Neural cell (in vitro differentiated cells): ENCODE data around the gene SRRM5. TPM values are rescaled to one million over a fixed set of nuclear protein-coding genes. Genes with fewer than 3 reads are reported as not detected.

ENCODE experiments used
- H2AFZ ChIP-seq: fragments of 200-600, 300-800 bp; sonication (generic), shearing (Covaris generic); 2 replicates; pipeline ENCODE4 v1.6.0; 2014; ENCODE audit warnings: low read depth, mild to moderate bottlenecking, antibody characterized with exemption, low read length, moderate library complexity
- H3F3A ChIP-seq: fragments of 200-600 bp; shearing (Covaris generic); 2 replicates; pipeline ENCODE4 v1.6.1; 2016; ENCODE audit warnings: mild to moderate bottlenecking, moderate library complexity, mixed read lengths, antibody characterized with exemption, low read length; ENCODE audit not compliant: insufficient read depth, poor library complexity, severe bottlenecking
- H3K27ac ChIP-seq: fragments of 200-600, 300-800 bp; sonication (generic), shearing (Covaris generic); 2 replicates; pipeline ENCODE4 v1.5.1; 2014; ENCODE audit warnings: mild to moderate bottlenecking, low read length, moderate library complexity
- H3K27me3 ChIP-seq: fragments of 300-800, 200-600 bp; sonication (generic), shearing (Covaris generic); 2 replicates; pipeline ENCODE4 v1.6.0; 2014; ENCODE audit warnings: mild to moderate bottlenecking, low read depth, low read length, moderate library complexity; ENCODE audit not compliant: insufficient read depth
- H3K36me3 ChIP-seq: fragments of 300-800, 200-600 bp; sonication (generic), shearing (Covaris generic); 2 replicates; pipeline ENCODE4 v1.5.1; 2014; ENCODE audit warnings: mild to moderate bottlenecking, antibody characterized with exemption, low read length, moderate library complexity; ENCODE audit not compliant: insufficient read depth
- H3K4me2 ChIP-seq: fragments of 300-800, 200-600 bp; sonication (generic), shearing (Covaris generic); 2 replicates; pipeline ENCODE4 v1.6.0; 2014; ENCODE audit warnings: mild to moderate bottlenecking, low read length
- H3K4me3 ChIP-seq: fragments of 300-800, 200-600 bp; sonication (generic), shearing (Covaris generic); 2 replicates; pipeline ENCODE4 v1.5.1; 2014; ENCODE audit warnings: mild to moderate bottlenecking, low read length, moderate library complexity
- H3K79me2 ChIP-seq: fragments of 200-600 bp; shearing (Covaris generic); replicated peaks from 2 replicates; pipeline ENCODE4 v1.6.0; 2014; ENCODE audit warnings: mild to moderate bottlenecking, low read length, moderate library complexity; ENCODE audit not compliant: insufficient read depth
- H3K9ac ChIP-seq: fragments of 300-800, 200-600 bp; sonication (generic), shearing (Covaris generic); 2 replicates; pipeline ENCODE4 v1.6.1; 2016; ENCODE audit warnings: mild to moderate bottlenecking, low read length, mixed read lengths
- H3K9me2 ChIP-seq: fragments of 200-600 bp; shearing (Covaris generic); 2 replicates; pipeline ENCODE4 v1.6.1; 2016; ENCODE audit warnings: mild to moderate bottlenecking, low read length, mixed read lengths; ENCODE audit not compliant: insufficient read depth
- H3K9me3 ChIP-seq: fragments of 200-600, 300-800 bp; sonication (generic), shearing (Covaris generic); 2 replicates; pipeline ENCODE4 v1.6.1; 2016; ENCODE audit warnings: mild to moderate bottlenecking, mixed run types, low read length, moderate library complexity, mixed read lengths
- H4K20me1 ChIP-seq: fragments of 200-600 bp; shearing (Covaris generic); 2 replicates; pipeline ENCODE4 v1.6.1; 2016; ENCODE audit warnings: mild to moderate bottlenecking, mixed run types; ENCODE audit not compliant: insufficient read depth
- CTCF ChIP-seq: fragments of 450-650 bp; IDR thresholded peaks from 2 replicates; pipeline ENCODE4 v1.5.1; 2014; ENCODE audit warnings: antibody characterized with exemption, mild to moderate bottlenecking, moderate library complexity; ENCODE audit not compliant: poor library complexity, severe bottlenecking
- EP300 ChIP-seq: fragments of 450-650 bp; conservative IDR thresholded peaks from 2 replicates; pipeline ENCODE4 v1.6.1; 2014; ENCODE audit warnings: antibody characterized with exemption, mild to moderate bottlenecking, moderate library complexity; ENCODE audit not compliant: poor library complexity, severe bottlenecking
- EZH2 ChIP-seq: fragments of 200-600, 300-800 bp; shearing (Covaris generic), sonication (generic); IDR thresholded peaks from 2 replicates; pipeline ENCODE4 v1.6.1; 2014; ENCODE audit warnings: antibody characterized with exemption, low read length, borderline replicate concordance, mild to moderate bottlenecking; ENCODE audit not compliant: insufficient read depth, poor library complexity, severe bottlenecking
- MXI1 ChIP-seq: fragments of 450-650 bp; conservative IDR thresholded peaks from 2 replicates; pipeline ENCODE4 v1.6.1; 2014; ENCODE audit warnings: antibody characterized with exemption, mild to moderate bottlenecking; ENCODE audit not compliant: poor library complexity, severe bottlenecking
- POLR2AphosphoS5 ChIP-seq: IDR thresholded peaks from 2 replicates; pipeline ENCODE4 v1.6.1; 2012
- RAD21 ChIP-seq: fragments of 450-650 bp; conservative IDR thresholded peaks from 2 replicates; pipeline ENCODE4 v1.6.1; 2014; ENCODE audit warnings: antibody characterized with exemption, mild to moderate bottlenecking, moderate library complexity
- REST ChIP-seq: IDR thresholded peaks from 2 replicates; pipeline ENCODE4 v1.6.1; 2012; ENCODE audit warnings: borderline replicate concordance
- SMC3 ChIP-seq: fragments of 450-650 bp; conservative IDR thresholded peaks from 2 replicates; pipeline ENCODE4 v1.6.1; 2014; ENCODE audit warnings: antibody characterized with exemption, mild to moderate bottlenecking, moderate library complexity; ENCODE audit not compliant: poor library complexity
- TAF1 ChIP-seq: IDR thresholded peaks from 2 replicates; pipeline ENCODE4 v1.6.1; 2012; ENCODE audit warnings: low read depth
- polyA plus RNA-seq: library from polyadenylated mRNA; depleted of rRNA; stranded (reverse); fragments of >200 nt; gene quantifications from 2 replicates; pipeline ENCODE4 v1.2.3, GENCODE V29; 2014

The SRRM5 gene
- polyA plus RNA-seq, 1 donor from 2014 or later = not detected

- Histone ChIP-seq H3K4me3 (no peak overlapping the region), H3K27me3 (no peaks in the 10 kb centered on the region), H4K20me1 (peaks cover 4% of the 10 kb centered on the region), H3K79me2 (peaks cover 36% of the 10 kb centered on the region), H3K9ac (no peak overlapping the region), H3K9me3 (no peaks in the 10 kb centered on the region), H3F3A (no peaks in the 10 kb centered on the region), H2AFZ (no peak overlapping the region), H3K36me3 (peaks cover 5% of the 10 kb centered on the region), H3K9me2 (no peaks in the 10 kb centered on the region), H3K4me2 (no peak overlapping the region), H3K27ac (no peak overlapping the region)
- TF ChIP-seq RAD21 (no peak), POLR2AphosphoS5 (no peak)
These were observed 1.4 kb upstream of the SRRM5 start for GRCh38 chr19:43610493-43610892.

GRCh38 chr19:43612374-43612773 lies 486 bp downstream of the SRRM5 start:
- H3K9me3 ChIP-seq = no peaks in the 10 kb centered on the region
- H4K20me1 ChIP-seq = peaks cover 4% of the 10 kb centered on the region
- TF ChIP-seq TAF1 = no peak
- TF ChIP-seq EZH2 = no peak
- TF ChIP-seq POLR2AphosphoS5 = no peak
- TF ChIP-seq EP300 = no peak
- no peak for TF ChIP-seq MXI1
- TF ChIP-seq REST = no peak
- TF ChIP-seq SMC3 = no peak
- TF ChIP-seq CTCF = no peak
- no peak for TF ChIP-seq RAD21
- H2AFZ ChIP-seq = no peak overlapping the region
- H3K9me2 ChIP-seq = no peaks in the 10 kb centered on the region
- no peak overlapping the region for H3K9ac ChIP-seq
- H3K79me2 ChIP-seq = peaks cover 55% of the 10 kb centered on the region
- H3K27me3 ChIP-seq = no peaks in the 10 kb centered on the region
- H3K4me3 ChIP-seq = no peak overlapping the region
- H3K4me2 ChIP-seq = no peak overlapping the region
- H3F3A ChIP-seq = no peaks in the 10 kb centered on the region
- peaks cover 5% of the 10 kb centered on the region for H3K36me3 ChIP-seq
- no peak overlapping the region for H3K27ac ChIP-seq

DNA sequence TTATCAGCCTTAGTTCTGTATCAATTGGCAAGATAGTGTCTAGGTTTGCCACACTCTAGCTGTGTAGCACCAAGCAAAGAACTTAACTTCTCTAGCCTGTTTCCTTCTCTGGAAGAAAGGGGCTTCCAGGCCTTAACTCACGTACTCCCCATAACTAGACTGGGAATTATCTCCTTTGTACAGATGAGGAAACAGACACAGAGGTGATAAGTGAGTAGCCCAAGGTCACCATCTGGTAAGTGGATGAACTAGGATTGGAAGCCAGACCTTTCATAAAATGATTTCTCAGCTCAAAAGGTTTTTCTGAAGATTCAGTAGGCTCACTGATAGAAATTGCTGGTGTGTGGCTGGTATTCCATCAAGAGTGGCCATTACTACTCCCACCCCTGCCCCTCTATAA lies 4.4 kb downstream of the SRRM5 start:
- Histone ChIP-seq H3K9me3 (no peaks in the 10 kb centered on the region), H3K9ac (no peak overlapping the region), H3K4me3 (no peak overlapping the region), H4K20me1 (peaks cover 4% of the 10 kb centered on the region), H3K36me3 (peaks cover 5% of the 10 kb centered on the region), H2AFZ (no peak overlapping the region), H3K4me2 (no peak overlapping the region), H3K27ac (no peak overlapping the region), H3K79me2 (peaks cover 69% of the 10 kb centered on the region), H3K27me3 (no peaks in the 10 kb centered on the region), H3K9me2 (no peaks in the 10 kb centered on the region), H3F3A (peaks cover 9% of the 10 kb centered on the region)
- TF ChIP-seq RAD21 (no peak), EZH2 (no peak), POLR2AphosphoS5 (no peak), REST (no peak), SMC3 (no peak), EP300 (no peak), TAF1 (no peak), CTCF (no peak)
